NB4 (cell line): Measurements from ENCODE around the gene OTOF.

Source experiments
- POLR2A ChIP-seq: IDR thresholded peaks from 2 replicates; pipeline ENCODE4 v1.6.1; 2011; ENCODE audit warnings: mild to moderate bottlenecking; ENCODE audit not compliant: insufficient read length; ENCODE audit errors: extremely low read depth
- TF ChIP-seq, protein P1 (sequence below): IDR thresholded peaks from one replicate; pipeline ENCODE4 v1.5.1; 2012; ENCODE audit warnings: low read depth, low read length
- TF ChIP-seq, protein P2 (sequence below): IDR thresholded peaks from 2 replicates; pipeline ENCODE4 v1.6.1; 2011; ENCODE audit warnings: low read depth, low read length

DNA sequence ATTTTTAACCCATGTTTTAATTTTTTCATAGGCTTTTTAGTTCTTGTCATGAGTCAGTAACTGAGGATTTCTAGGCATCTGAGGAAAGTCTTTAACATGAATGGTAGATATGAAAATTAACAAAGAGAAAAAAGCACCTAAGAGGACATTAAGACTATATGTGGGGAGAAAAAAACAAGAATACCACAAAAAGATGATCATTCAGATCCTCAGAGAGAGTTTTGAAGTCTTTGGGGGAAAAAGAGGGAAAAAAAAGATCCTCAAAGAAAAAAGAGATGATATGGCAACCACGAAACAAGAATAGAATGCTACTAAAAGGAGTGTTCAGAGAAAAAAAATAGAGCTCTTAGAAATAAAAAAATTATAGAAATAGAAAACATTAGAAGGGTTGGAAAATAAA lies 68.1 kb downstream of the OTOF start:
- TF ChIP-seq POLR2A = no peak
- TF ChIP-seq, protein P1, sequence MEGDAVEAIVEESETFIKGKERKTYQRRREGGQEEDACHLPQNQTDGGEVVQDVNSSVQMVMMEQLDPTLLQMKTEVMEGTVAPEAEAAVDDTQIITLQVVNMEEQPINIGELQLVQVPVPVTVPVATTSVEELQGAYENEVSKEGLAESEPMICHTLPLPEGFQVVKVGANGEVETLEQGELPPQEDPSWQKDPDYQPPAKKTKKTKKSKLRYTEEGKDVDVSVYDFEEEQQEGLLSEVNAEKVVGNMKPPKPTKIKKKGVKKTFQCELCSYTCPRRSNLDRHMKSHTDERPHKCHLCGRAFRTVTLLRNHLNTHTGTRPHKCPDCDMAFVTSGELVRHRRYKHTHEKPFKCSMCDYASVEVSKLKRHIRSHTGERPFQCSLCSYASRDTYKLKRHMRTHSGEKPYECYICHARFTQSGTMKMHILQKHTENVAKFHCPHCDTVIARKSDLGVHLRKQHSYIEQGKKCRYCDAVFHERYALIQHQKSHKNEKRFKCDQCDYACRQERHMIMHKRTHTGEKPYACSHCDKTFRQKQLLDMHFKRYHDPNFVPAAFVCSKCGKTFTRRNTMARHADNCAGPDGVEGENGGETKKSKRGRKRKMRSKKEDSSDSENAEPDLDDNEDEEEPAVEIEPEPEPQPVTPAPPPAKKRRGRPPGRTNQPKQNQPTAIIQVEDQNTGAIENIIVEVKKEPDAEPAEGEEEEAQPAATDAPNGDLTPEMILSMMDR = no peak
- TF ChIP-seq, protein P2, sequence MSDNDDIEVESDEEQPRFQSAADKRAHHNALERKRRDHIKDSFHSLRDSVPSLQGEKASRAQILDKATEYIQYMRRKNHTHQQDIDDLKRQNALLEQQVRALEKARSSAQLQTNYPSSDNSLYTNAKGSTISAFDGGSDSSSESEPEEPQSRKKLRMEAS = no peak
